NCI-H748 treated with DMSO at 0.1 percent for 48 hours (cell line): ENCODE data around the gene PIK3R5.

ENCODE experiments used
- DNase-seq: peaks from one replicate; lab custom pipeline; 2025; lab: John Stamatoyannopoulos, UW

Gene PIK3R5

DNA sequence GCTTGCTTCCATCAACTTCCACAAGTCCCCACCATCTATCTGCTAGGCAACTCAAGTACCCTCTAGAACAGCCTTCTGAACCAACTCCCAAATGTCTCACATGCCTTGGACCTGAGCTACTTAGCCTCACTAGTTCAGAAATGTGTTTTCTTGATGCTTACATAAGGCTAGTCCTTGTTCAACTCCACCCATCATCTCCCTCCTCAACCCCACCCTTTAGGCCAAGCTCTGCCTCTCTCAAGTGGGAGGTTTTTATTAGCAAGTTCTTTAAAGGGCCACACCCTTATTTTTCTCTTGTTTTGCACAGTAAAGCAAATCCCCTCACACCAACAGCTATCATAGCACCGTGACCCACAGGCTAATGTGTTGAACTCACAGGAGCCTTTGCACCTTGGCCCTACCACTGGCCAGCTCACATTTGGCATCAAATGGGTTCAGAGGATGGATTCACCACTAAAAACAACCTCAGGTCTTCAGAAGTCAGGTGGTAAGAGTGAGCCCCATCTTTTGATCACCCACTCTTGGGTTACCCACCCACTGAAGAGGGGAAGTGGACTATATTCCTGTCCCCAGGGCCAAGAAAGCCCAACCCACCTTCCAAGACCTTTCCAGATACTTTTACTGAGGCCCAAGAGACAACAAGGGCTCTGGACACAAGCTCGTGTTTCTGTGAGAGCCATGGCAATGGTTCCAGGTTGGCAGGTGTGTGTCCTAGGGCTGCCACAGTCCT, 12.2 kb downstream of the PIK3R5 start:
- DNase-seq, result no peak

DNA sequence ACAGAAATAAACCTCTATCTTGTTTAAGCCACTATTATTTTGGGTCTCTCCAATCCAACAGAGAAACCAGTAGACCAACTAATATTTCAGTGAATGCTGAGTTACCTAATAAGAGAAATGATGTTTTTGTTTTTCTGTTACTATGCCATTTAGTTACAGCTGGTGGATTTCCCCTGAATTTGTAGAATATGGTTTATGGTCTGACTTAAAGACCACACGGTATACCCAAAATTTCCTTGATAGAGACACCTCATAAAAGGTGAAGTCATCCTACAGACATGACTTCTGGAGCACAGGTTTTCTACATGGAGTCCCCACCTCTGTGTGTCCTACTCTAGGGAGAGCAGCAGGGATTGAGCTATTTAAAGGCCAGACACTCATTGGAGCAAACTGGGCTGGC, 13.3 kb downstream of the PIK3R5 start:
- DNase-seq, result no peak

DNA sequence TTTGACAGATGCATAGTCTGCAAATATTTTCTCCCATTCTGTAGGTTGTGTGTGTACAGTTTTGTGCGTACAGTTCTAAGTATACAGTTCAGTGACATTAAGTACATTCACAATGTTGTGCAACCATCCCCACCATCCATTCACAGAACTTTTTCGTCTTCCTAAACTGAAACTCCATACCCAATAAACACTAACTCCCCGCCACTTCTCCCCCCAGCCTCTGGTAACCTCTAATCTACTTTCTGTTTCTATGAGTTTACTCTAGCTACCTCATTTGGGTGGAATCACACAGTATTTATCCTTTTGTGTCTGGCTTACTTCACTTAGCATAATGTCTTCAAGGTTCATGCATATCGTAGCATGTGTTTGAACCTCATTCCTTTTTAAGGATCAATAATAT, 14.3 kb downstream of the PIK3R5 start:
- no peak for DNase-seq

DNA sequence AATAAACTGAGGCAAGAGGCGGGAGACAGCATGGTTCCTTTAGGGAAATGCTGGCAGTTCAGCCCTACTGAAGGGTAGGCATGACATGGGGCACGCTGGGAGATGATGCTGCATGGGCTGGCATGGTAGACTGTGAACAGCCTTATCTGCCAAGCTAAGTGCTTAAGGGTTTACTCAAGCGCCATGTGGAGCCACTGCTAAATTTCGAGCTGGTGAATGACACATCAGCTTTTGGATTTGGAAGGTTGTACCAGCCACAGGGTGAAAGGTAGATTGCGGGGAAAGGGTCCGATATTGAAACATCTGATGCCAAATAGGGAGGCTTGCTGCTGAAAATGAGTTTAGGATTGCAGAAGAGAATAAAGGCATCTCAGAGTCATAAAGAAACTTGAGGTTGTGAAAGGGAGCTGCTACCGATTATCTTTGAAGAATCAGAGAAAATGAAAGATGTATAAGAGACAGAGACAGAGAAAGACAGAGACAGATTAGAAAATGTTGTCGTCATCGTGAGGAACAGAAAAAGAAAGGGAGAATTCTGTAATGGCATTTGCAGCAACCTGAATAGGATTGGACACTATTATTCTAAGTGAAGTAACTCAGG, 16.3 kb downstream of the PIK3R5 start:
- no peak for DNase-seq

DNA sequence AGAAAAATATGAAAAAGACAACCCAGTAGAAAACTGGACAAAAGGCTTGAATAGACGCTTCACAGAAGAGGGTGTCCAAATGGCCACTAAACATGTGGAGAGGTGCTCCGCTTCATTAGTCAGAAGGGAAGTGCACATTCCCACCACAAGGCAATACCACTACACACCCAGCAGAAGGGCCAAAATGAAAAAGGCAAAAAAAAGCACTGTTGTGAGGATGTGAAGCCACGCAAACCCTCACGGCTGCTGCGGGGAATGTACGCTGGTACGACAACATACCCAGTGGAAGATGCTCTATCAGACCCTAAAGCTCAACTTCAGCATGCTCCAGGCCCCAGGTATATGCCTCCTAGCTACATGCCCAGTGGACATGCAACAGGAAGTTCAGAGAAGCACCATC, 17.0 kb downstream of the PIK3R5 start:
- no peak for DNase-seq

DNA sequence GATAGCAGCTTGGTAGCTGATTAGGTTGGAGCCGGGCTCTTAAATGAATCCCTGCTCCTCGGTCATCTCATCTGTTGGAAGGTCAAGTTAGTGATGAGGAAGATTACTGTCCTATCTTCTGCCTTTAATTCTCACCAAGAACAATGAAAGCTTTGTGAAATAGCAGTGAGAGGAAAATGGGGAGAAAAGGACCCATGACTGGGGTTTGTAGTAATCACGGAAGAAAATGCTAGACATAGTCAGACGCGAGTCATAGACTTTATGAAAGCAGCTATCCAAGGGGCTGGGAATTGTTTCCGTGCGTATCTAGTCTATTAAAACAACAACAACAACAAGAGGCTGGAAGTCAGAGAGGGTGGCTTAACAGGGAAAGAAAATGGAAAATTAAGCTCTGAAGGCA, 18.3 kb downstream of the PIK3R5 start:
- DNase-seq, result no peak

DNA sequence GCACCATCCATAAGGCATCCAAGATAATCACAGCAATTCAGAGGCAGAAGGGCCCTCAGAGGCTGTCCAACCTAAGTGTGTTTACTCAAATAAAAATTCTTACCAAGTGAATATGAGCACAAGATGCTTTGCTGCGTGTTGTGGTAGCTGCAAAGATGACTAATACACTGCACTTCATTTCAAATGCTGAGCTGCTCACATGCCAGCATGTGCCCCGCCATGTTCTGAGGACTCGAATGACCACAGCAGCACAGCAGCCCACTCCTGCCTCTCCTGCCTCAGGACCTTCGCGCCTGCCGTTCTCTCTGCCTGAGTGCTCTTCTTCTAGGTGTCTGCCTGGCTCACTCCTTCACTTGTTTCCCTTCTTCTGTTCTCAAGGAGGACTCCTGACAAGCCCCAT, 19.0 kb downstream of the PIK3R5 start:
- DNase-seq, result no peak

DNA sequence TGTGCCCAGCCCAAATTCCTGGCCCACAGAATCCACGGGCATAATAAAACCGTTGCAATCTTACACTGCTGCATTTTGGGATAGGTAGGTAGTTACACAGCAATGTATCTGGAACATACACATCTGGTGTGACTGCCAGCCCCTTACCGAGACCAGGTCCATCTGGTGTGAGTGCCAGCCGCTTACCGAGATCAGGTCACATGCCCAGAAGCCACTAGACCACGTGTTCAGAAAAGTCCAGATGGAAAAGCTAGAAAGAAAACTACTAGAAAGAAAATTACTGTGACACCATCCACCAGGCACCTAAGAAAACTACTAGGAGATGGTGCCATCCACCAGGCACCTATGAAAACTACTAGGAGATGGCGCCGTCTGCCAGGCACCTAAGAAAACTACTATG, 19.4 kb downstream of the PIK3R5 start:
- no peak for DNase-seq

DNA sequence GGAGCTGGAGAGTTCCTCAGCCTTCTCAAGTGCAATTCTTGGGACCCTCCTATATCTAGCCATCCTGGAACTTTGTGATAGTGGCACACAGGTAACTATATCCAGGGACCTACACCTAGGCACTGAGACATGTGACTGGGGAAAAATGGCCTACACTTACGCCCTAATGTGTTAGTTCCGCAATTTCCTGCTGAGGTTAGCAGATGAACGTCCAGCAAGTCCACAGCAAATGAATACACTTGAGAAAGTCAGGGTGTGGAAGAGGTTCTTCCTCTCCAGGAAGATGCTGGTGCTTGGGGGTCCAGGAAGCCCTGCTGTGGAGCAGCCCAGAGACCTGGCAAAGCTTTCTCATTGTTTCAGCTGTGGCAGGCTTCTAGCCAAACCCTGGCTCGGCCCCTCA, 20.8 kb downstream of the PIK3R5 start:
- no peak for DNase-seq

DNA sequence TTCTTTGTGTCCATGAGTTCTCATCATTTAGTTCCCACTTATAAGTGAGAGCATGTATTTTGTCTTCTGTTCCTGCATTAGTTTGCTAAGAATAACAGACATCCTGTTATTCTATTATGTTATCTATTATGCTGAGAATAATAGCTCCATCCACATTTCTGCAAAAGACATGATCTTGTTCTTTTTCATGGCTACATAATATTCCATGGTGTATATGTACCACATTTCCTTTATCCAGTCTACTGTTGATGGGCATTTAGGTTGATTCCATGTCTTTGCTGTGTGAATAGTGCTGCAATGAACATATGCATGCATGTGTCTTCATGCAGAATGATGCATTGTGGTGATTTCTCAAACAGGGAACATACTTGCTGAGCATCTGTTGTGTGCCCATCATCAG, 21.4 kb downstream of the PIK3R5 start:
- no peak for DNase-seq

DNA sequence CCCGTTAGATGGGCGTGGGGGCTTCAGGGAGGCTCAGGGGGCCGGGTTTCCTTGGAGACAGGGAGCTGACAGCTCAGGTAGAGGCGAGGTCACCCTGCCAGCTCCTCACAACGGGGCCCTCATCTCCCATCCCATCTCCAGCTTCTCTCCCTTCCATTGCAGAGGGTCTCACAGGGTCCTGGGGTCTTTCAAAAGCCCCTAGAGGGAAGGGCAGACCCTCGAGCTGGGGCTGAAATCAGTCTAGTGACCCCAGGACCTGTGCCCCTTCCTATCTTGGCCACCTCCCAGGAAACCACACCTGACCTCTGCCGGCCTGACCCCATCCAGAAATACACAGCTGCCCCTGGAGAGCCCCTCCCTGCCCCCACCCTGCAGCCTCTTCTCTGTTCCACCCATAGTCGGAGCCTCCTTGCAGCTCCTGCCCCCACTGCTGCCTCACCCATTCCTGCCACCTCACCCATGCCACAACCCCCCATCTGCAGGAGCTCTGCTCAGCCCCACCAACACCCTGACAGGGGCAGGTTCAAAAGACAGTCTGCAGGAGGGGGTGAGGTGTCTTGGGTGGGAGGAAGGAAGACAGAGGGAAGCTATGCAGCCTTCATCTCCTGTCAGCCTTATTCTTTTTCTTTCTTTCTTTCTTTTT, 23.4 kb downstream of the PIK3R5 start:
- DNase-seq, result no peak

DNA sequence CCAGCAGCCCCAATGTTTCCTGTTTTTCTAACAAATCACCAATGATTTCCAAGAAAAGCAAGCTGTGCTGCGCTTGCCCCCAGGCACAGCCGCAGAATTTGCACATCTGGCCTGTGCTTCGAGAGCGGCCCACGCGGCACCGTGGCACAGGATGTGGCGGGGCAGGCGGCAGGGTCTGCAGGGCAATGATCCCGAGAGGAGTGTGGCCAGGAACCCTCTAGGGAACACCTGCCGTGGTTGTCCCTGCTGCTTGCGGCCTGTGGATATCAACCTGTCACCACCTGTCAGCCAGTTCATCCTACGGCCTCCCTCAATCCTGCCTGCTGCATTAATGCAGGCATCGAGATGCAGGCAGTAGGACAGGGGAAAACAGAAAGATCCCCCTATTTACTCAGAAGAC, 24.0 kb downstream of the PIK3R5 start:
- no peak for DNase-seq

DNA sequence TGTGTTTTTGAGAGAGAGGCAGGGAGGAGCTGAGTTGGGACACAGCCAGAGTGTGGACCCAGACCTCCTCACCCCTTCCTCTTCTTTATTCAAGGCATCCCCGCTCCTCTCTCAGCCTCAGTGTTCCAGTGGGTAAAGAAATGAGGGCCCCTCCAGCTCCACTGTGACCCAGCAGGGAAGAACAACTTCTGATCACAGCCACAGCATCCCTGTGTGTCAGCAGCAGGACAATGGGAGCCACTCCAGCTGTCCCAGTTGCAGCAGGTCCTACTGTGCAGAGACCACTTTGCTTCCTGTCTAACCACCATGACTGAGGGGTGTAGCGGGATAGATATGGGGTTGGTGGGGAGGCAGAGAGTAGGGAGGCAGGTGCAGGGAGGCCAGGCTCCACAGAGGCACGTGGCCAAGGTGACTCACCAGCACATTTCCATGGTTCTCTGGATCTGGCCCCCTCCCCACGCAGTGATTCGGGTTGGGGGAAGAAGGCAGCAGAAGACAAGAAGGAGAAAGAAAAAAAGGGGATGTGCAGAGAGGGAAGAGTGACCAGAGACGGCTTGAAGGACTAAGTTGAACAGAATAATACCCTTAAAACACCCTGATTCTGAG, 24.5 kb downstream of the PIK3R5 start:
- DNase-seq, result no peak

DNA sequence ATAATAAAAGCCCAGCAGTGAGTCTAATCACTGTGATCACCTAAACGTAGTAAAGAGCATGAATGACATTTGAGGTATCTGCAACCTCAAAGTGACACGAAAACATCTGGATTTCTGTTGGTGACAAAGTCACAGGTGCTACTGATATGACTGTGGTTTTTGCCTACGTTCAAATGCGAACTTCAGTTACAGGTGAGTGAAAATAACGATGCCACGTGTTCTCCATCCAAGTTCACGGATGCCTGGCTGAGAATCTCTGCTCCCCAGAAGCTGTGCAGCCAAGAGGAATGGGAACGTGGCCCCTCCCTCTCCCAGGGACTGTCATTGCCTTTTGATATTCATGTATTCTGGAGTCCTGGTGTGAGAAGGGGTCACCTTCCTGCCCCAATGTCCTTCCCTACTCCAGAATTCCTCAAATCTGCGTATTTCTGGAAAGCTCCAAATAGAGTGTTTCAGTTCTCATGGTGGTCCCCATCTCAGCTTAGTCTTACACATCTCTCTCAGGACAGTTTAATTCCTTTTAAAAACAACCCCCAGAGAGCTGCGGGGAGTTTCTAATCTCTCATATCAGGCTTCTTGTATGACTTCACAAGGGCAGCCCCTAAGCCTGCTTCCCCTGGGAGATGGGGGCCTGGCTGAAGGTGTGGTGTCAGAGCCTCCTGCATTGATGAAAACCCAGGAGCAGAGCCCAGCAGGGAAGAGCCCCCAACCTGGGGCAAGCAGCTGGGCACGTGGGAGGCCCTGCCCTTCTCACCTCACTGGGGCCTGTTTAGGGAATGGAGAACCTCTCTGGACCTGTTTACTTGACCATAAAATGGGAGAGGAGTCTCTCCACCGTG, 25.8 kb downstream of the PIK3R5 start:
- no peak for DNase-seq

DNA sequence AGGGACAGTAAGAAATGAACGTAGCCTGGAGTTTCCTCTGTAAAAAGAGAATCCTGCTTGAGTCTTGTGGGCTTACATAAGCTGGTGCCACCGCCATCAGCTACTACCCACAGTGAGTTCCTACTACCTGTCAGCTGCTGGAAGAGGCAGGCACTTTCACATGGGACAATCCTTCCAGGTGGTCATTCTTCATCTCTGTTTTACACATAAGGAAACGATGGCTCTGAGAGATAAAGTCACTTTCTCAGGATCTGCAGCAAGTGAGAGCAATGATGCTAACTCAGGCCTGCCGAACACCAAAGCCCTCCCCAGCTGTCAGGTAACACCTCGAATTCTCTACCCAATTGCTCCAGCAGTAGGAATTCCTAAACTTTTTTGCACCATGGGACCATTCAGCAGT, 26.6 kb downstream of the PIK3R5 start:
- DNase-seq, result no peak

DNA sequence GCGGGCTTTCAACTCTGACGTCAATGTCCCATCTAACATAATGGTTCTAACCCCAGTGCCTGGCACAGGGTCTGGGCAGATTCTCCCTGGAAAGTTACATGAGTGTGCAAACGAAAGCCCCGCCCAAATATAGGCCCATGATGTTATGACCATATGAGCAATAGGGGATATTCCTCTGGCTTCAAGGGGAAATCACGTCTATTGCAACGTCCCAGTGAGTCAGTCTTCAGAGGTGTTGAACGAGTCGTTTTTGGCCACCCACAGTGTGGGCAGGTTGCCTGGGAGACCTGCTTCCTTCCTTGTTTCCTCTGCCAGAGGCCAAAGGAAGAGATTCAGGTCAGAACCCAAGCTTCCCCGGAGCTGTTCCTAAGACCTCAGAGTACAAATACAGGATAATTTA, 30.3 kb downstream of the PIK3R5 start:
- no peak for DNase-seq

DNA sequence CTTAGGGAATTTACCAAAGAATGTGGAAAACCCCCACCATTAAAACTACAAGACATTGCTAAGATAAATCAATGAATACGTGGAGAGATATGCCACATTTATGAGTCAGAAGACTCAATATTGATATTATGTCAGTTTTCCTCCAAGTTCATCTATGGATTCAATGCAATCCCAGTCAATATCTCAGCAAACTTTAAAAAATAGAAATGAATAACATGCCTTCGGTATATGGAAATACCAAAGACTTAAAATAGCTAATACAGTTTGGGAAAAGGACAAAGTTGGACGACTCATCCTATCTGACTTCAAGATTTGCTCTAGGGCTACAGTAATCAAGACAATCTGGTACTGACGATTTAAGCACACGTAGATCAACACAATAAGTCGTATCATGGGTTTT, 31.2 kb downstream of the PIK3R5 start:
- no peak for DNase-seq

DNA sequence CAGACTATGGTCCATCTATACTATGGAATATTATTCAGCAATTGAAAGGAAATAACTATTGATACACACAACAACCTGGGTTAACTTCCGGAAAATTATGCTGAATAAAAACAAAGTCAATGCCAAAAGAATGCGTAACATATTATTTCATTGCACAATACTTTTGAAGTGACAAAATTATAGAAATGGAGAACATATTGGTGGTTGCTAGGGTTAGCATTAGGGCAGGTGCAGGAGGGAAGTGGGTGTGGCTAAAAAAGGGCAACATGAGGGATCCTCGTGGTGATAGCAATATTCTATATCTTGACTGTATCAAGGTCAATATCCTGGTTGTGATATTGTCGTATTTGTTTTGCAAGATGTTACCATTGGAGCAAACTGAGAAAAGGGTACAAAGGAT, 34.9 kb downstream of the PIK3R5 start:
- DNase-seq, result no peak

DNA sequence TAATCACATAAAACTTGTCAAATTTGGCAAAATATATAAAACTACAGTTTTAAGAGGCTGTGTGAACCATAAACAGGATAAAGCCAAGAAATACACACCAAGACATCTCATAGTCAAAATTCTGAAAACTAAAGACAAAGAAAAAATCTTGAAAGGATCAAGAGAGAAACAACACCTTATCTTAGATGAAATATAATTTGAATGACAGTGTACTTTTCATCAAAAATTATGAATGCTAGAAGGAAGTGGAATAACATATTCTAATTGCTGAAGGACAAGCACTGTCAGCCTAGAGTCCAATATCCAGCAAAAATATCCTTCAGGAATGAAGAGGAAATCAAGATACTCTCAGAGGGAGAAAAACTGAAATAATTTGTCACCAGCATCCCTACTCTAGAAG, 37.2 kb downstream of the PIK3R5 start:
- DNase-seq, result no peak

DNA sequence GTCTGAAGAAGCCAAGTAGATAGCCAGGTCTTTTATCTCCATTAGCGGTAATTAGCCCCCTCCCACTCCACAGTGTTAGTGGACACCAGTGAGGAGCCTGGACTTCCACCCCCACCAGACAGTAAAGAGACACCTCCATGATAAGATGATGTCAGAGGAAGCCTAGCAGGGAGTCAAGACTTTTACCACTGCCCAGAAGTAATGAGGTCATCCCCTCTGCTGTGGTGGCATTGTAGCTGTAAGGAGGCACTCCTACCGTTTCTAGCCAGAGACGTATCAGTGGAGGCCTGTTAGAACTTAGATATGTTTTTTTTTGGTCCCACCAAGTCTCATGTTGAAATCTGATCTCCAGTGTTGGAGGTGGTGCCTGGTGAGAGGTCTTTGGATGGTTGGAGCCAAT, 38.1 kb downstream of the PIK3R5 start:
- DNase-seq, result no peak

DNA sequence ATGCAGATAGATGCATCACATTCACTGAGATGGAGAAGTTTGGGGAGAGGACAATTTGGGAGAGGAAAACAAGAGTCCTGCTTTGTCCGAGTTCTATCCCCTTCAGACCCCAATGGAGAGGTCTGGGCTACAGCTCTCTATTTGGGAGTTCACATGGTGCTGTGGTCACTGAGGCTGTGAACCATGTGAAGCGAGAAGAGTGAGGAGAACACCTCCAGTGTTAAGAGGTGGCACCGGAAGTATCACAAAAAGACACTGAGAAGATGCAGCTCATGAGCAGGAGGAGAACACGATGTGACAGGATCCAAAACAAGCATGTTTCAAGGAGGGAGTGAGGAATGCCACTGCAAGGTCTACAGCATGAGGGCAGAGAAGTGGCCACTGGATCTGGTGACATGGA, 39.7 kb downstream of the PIK3R5 start:
- DNase-seq, result no peak

DNA sequence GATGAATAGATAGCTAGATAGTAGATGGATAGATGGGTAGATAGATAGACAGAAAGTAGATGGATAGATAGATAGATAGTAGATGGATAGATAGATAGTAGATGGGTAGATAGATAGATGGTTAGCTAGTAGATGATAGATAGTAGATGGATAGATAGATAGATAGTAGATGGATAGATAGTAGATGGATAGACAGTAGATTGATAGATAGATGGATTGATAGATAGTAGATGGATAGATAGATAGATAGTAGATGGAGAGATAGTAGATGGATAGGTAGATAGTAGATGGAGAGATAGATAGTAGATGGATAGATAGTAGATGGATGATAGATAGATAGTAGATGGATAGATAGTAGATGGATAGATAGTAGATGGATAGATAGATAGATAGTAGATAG, 40.4 kb downstream of the PIK3R5 start:
- no peak for DNase-seq
